Suppressor macrophage treated with lipopolysaccharide for 1 hour (primary cell): Measurements from ENCODE around the gene KRTAP5-7.
"Not testable (repeated sequence)": the region's sequence is repeated elsewhere in the genome, so short reads cannot be mapped to it uniquely, and the experiment has no call there.

ENCODE experiments used
- DNase-seq, 3 donors: peaks; one replicate each; pipeline ENCODE4 v3.0.0-alpha.2; 2020 to 2022

Gene KRTAP5-7

DNA sequence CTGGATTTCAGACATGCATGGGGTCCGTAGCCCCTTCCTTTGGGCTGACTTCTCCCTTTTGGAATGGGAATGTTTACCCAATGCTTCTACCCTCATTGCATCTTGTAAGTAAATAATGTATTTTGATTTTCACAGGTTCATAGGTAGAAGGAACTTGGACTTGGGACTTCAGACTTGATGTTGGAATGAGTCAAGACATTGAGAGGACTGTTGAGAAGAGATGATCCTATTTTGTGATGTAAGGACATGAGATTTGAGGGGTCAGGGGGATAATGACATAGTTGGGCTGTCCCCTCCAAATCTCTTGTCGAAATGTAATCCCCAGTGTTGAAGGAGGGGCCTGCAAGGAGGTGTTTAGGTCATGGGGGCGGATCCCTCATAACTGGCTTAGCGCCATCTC lies 37.4 kb downstream of the KRTAP5-7 start:
- no peak for DNase-seq

- DNase-seq: no peak
Measured at GRCh38 chr11:71565263-71565662, 38.2 kb downstream of the KRTAP5-7 start, which contains the start of gene KRTAP5-10. TSS of gene KRTAP5-10 (plus strand) at chr11:71565563. CDS start at chr11:71565588, 25 bp downstream.

- DNase-seq: no peak
Measured at GRCh38 chr11:71566081-71566620, 39.1 kb downstream of the KRTAP5-7 start.

- DNase-seq: not testable (repeated sequence)
Measured at GRCh38 chr11:71566626-71567599, 39.8 kb downstream of the KRTAP5-7 start.

GRCh38 chr11:71567633-71568032 lies 40.6 kb downstream of the KRTAP5-7 start:
- DNase-seq: not testable (repeated sequence)

GRCh38 chr11:71568704-71569349 lies 41.8 kb downstream of the KRTAP5-7 start:
- DNase-seq: no peak

DNA sequence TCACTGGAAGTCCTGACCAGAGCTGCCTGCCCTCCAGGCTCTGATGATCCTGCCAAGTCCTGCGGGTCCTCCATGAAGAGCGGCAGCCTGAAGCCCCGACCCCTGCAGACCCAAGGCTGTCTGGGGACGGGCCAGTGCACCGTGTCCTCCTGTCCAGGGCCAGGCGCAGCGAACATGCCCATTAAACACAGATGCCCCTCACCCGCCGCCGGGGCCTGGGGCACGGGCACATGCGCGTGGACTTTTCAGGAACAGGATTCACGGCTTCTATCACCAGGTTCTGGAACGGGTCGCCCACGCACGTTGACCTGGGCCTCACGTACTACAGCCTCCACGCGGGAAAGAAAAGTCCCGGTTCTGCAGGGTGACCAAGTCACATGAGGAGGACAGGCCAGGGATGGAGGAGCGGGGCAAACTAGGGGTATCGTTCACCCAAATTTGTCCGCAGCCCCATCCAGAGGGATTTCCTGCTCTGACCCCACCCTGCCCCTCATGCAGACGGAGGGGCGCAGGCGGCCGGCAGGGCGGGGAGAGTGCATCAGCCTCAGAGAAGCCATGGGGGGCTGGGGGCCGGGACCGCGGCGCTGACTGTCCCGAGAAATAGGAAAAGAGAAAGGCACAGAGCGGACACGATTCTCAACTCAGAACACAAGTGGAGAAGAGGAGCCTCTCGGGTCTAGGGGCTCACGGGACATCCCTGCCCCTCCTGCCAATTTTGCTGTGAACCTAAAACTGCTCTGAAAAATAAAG lies 44.2 kb downstream of the KRTAP5-7 start:
- not testable (repeated sequence) for DNase-seq

DNA sequence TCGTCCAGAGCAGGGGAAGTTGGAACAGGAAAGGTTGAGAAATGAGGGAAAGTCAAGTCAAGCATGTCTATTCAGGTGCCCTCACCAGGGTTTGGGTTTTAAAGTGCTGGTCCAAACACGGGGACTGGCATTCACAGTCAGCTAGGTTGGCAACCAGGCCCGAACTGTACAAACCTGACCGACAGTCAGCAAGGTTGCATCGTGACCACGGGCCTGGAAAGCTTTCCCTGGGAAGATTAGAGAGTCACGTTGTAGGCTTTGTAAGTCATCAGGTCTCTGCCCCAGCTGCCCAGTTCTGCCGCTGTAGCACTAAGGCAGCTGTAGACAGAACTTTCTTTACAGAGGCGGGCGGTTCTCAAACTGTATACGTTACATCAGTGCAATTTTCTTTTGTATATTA lies 45.7 kb downstream of the KRTAP5-7 start:
- no peak for DNase-seq

GRCh38 chr11:71574418-71574817 lies 47.4 kb downstream of the KRTAP5-7 start:
- DNase-seq: no peak

DNA sequence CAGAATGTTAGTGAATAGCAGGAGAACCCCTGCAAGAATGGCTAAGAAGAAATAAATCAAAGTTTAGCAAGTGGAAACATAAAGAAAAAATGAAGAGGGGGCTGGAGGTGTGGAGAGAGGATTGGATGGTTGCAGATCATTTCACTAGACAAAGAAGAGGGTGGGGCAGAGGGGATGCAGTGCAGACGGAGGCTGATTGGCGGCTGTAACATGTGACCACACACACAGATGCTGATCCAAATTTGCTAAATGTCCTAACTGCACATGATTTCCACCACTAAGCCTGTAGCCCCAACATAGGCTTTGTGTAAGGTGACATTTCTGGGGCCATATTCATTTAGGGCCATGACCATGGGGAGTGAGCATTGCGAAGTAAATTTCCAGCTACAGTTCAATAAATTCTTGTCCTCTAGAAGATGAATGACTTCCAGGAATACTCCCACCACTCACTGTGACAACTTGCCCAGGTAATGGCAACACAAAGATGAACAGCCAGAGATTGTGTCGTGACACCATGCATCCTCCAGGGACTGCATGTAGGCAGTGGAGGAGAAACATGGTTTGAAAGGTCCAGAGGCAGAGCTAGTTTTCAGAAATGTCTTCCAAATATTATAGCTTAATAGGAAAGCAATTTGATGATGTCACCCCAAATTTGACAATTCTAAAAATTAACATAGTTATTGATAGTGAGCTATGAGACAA lies 48.8 kb downstream of the KRTAP5-7 start:
- DNase-seq: no peak

GRCh38 chr11:71576688-71577465 lies 49.8 kb downstream of the KRTAP5-7 start:
- not testable (repeated sequence) for DNase-seq

GRCh38 chr11:71577469-71578004 lies 50.5 kb downstream of the KRTAP5-7 start:
- no peak for DNase-seq
